CD4-positive, alpha-beta T cell treated with Interferon alpha-2 for 1 hour (primary cell): ENCODE results near the gene HAAO.

Experiments used
- DNase-seq, 2 donors: peaks; one replicate each; pipeline ENCODE4 v3.0.0-alpha.2; 2020 to 2022

Gene HAAO

GRCh38 chr2:42812899-42813479 lies 20.6 kb upstream of the HAAO start:
- peak in 1 of 2 donors; percentile 30 for DNase-seq

- peak; percentile 32 to 54 for DNase-seq
Measured at GRCh38 chr2:42810971-42811811, 18.8 kb upstream of the HAAO start.

GRCh38 chr2:42810121-42810970 lies 18.0 kb upstream of the HAAO start:
- DNase-seq, result peak; percentile 96 to 97

- no peak for DNase-seq
Measured at GRCh38 chr2:42809819-42810120, 17.4 kb upstream of the HAAO start.

- DNase-seq, result no peak
Measured at GRCh38 chr2:42809131-42809818, 16.9 kb upstream of the HAAO start.

- DNase-seq, result no peak
Measured at GRCh38 chr2:42808301-42808700, 15.9 kb upstream of the HAAO start.

GRCh38 chr2:42806786-42807185 lies 14.4 kb upstream of the HAAO start:
- DNase-seq, result no peak

GRCh38 chr2:42804891-42805290 lies 12.5 kb upstream of the HAAO start:
- no peak for DNase-seq

GRCh38 chr2:42804338-42804737 lies 12.0 kb upstream of the HAAO start:
- peak in 1 of 2 donors; percentile 37 for DNase-seq

GRCh38 chr2:42802150-42802549 lies 9.8 kb upstream of the HAAO start:
- DNase-seq, result no peak

GRCh38 chr2:42801381-42801780 lies 9.0 kb upstream of the HAAO start:
- no peak for DNase-seq

- DNase-seq, result no peak
Measured at GRCh38 chr2:42800981-42801380, 8.6 kb upstream of the HAAO start.

- DNase-seq, result no peak
Measured at GRCh38 chr2:42800461-42800962, 8.1 kb upstream of the HAAO start.

- no peak for DNase-seq
Measured at GRCh38 chr2:42799881-42800280, 7.5 kb upstream of the HAAO start.

GRCh38 chr2:42797281-42797680 lies 4.9 kb upstream of the HAAO start:
- DNase-seq, result no peak

GRCh38 chr2:42796427-42797248 lies 4.3 kb upstream of the HAAO start:
- no peak for DNase-seq

- no peak for DNase-seq
Measured at GRCh38 chr2:42795841-42796301, 3.5 kb upstream of the HAAO start.

- DNase-seq, result no peak
Measured at GRCh38 chr2:42795275-42795674, 2.9 kb upstream of the HAAO start.

GRCh38 chr2:42794271-42795046 lies 2.1 kb upstream of the HAAO start:
- no peak for DNase-seq

- DNase-seq, result no peak
Measured at GRCh38 chr2:42793334-42794270, 1.2 kb upstream of the HAAO start.
